ENCODE results near the gene ARHGEF10L.

The ARHGEF10L gene

GRCh38 chr1:17538428-17539117 lies 925 bp upstream of the ARHGEF10L start:
- no peak for DNase-seq (ENCODE audit: low spot score)
- TF ChIP-seq CTCF (conservative IDR thresholded peaks at IDR 0.05; ENCODE audit: low read depth): no peak
- no peak overlapping the region for H3K27ac ChIP-seq
- CTCF ChIA-PET: interaction anchor here (0.8 to 1.3 kb wide), 2 partner anchors 15 to 37 kb away, joined by 4 read pairs; no protein-coding TSS in a partner anchor
- POLR2A ChIA-PET (ENCODE audit: low non-redundant PET): interaction anchor here (0.6 to 0.7 kb wide), 2 partner anchors 17 to 43 kb away, joined by 3 to 5 read pairs; no protein-coding TSS in a partner anchor

- no peak for DNase-seq (ENCODE audit: low spot score)
- CTCF ChIA-PET: interaction anchor here (1.3 kb wide), 1 partner anchor 15 kb away, joined by 4 read pairs; no protein-coding TSS in a partner anchor
- no peak for TF ChIP-seq CTCF (conservative IDR thresholded peaks at IDR 0.05; ENCODE audit: low read depth)
- POLR2A ChIA-PET (ENCODE audit: low non-redundant PET): interaction anchor here (0.6 to 0.7 kb wide), 2 partner anchors 18 to 42 kb away, joined by 3 to 5 read pairs; no protein-coding TSS in a partner anchor
- no peak overlapping the region for H3K27ac ChIP-seq
Measured at GRCh38 chr1:17539118-17539476, 401 bp upstream of the ARHGEF10L start.

GRCh38 chr1:17540255-17541001 lies 930 bp downstream of the ARHGEF10L start:
- ChIA-PET POLR2A (ENCODE audit: low non-redundant PET) (interaction anchor here (0.6 kb wide), 1 partner anchor 243 kb away, joined by 3 read pairs; no protein-coding TSS in a partner anchor), CTCF (interaction anchor here (0.7 to 1.6 kb wide), 3 partner anchors 13 to 38 kb away, joined by 4 to 7 read pairs (median 4); no protein-coding TSS in a partner anchor)
- DNase-seq (ENCODE audit: low spot score): no peak
- H3K27ac ChIP-seq: no peak overlapping the region
- TF ChIP-seq CTCF (conservative IDR thresholded peaks at IDR 0.05; ENCODE audit: low read depth): no peak

GRCh38 chr1:17542645-17543044 lies 3.1 kb downstream of the ARHGEF10L start:
- no peak for TF ChIP-seq CTCF (conservative IDR thresholded peaks at IDR 0.05; ENCODE audit: low read depth)
- POLR2A ChIA-PET (ENCODE audit: low non-redundant PET): no interaction called here
- no peak for DNase-seq (ENCODE audit: low spot score)
- no peak overlapping the region for H3K27ac ChIP-seq
- CTCF ChIA-PET: interaction anchor here (1.0 kb wide), 1 partner anchor 119 kb away, joined by 4 read pairs; no protein-coding TSS in a partner anchor

GRCh38 chr1:17544776-17545350 lies 5.4 kb downstream of the ARHGEF10L start:
- ChIA-PET POLR2A (ENCODE audit: low non-redundant PET) (interaction anchor here (0.8 kb wide), 1 partner anchor 14 kb away, joined by 3 read pairs; no protein-coding TSS in a partner anchor), CTCF (interaction anchor here (1.0 kb wide), 1 partner anchor 62 kb away, joined by 3 read pairs; no protein-coding TSS in a partner anchor)
- no peak overlapping the region for H3K27ac ChIP-seq
- no peak for DNase-seq (ENCODE audit: low spot score)
- TF ChIP-seq CTCF (conservative IDR thresholded peaks at IDR 0.05; ENCODE audit: low read depth): no peak

GRCh38 chr1:17545356-17545755 lies 5.9 kb downstream of the ARHGEF10L start:
- no peak overlapping the region for H3K27ac ChIP-seq
- ChIA-PET CTCF (interaction anchor here (0.7 to 1.0 kb wide), 2 partner anchors 62 to 418 kb away, joined by 3 read pairs; no protein-coding TSS in a partner anchor), POLR2A (ENCODE audit: low non-redundant PET) (interaction anchor here (0.8 kb wide), 1 partner anchor 14 kb away, joined by 3 read pairs; no protein-coding TSS in a partner anchor)
- DNase-seq (ENCODE audit: low spot score): no peak
- TF ChIP-seq CTCF (conservative IDR thresholded peaks at IDR 0.05; ENCODE audit: low read depth): no peak
